Spleen (tissue), 7 donors: ENCODE data around the gene ZNF169.
"Not testable (repeated sequence)": the region's sequence is repeated elsewhere in the genome, so short reads cannot be mapped to it uniquely, and the experiment has no call there.

Experiments
- CTCF ChIP-seq, 11 experiments: fragments of 200-600 bp in 7 of 11; fragments of 450-650 bp in 4 of 11; sonication (generic) in 4 of 11; IDR thresholded peaks in 8 of 11; conservative IDR thresholded peaks in 3 of 11; 1 replicate in 7 of 11; 2 replicates in 4 of 11; pipeline versions ENCODE4 v1.4.0 to v1.8.0; 2016 to 2021; ENCODE audit warnings: antibody characterized with exemption in 11 of 11, inconsistent platforms in 4 of 11, mild to moderate bottlenecking in 1 of 11
- POLR2A ChIP-seq, 3 donors: fragments of 450-650 bp; IDR thresholded peaks; one replicate each; pipeline ENCODE4 v1.5.1; 2017; ENCODE audit warnings: antibody characterized with exemption in 3 of 3, mild to moderate bottlenecking in 1 of 3
- POLR2AphosphoS5 ChIP-seq, 3 donors: sonication (generic); formaldehyde crosslinking; IDR thresholded peaks; one replicate each; pipeline ENCODE4 v1.5.1; 2017; ENCODE audit warnings: antibody characterized with exemption in 3 of 3
- donor health status: DM: no; HTN: no; CAD: no; lungs with moderate emphysema.
- donor health status: DM: no; HTN: no; CAD: no.
- donor health status: DM: no; HTN: no; CAD: no.

GRCh38 chr9:94241098-94241497 lies 18.0 kb upstream of the ZNF169 start:
- TF ChIP-seq CTCF (IDR thresholded peaks at IDR 0.05 in 8 of 11, conservative IDR thresholded peaks at IDR 0.05 in 3 of 11); POLR2AphosphoS5 (IDR thresholded peaks at IDR 0.05); POLR2A (IDR thresholded peaks at IDR 0.05): not testable (repeated sequence)
